WERI-Rb-1 (cell line): ENCODE measurements around the gene MROH2B.

Experiments
- DNase-seq: peaks from one replicate; pipeline ENCODE4 v3.0.0-alpha.2; 2020
- H3K27ac ChIP-seq: fragments of 250-450 bp; sonication (Bioruptor Pico); 2 replicates; pipeline ENCODE4 v1.5.1; 2020; ENCODE audit warnings: mild to moderate bottlenecking, moderate library complexity
- H3K27me3 ChIP-seq: fragments of 250-450 bp; sonication (Bioruptor Pico); 2 replicates; pipeline ENCODE4 v1.5.1; 2021; ENCODE audit warnings: mild to moderate bottlenecking, low read depth, moderate library complexity; ENCODE audit not compliant: insufficient read depth, severe bottlenecking
- H3K36me3 ChIP-seq: fragments of 250-450 bp; sonication (Bioruptor Pico); 2 replicates; pipeline ENCODE4 v1.5.1; 2020; ENCODE audit warnings: mild to moderate bottlenecking, moderate library complexity
- H3K4me3 ChIP-seq: 2 replicates; pipeline ENCODE4 v1.5.1; 2011; ENCODE audit warnings: low read depth, mild to moderate bottlenecking, control low read depth, low read length
- H3K9me3 ChIP-seq: fragments of 250-450 bp; sonication (Bioruptor Pico); 2 replicates; pipeline ENCODE4 v1.5.1; 2021; ENCODE audit warnings: mild to moderate bottlenecking, moderate library complexity; ENCODE audit not compliant: severe bottlenecking
- CTCF ChIP-seq: IDR thresholded peaks from 2 replicates; pipeline ENCODE4 v1.5.1; 2011; ENCODE audit warnings: low read depth, mild to moderate bottlenecking, control low read depth, inconsistent platforms, low read length

Gene MROH2B

GRCh38 chr5:41083306-41083705, 12.2 kb upstream of the MROH2B start:
- Histone ChIP-seq H3K9me3 (peaks cover 3% of the 10 kb centered on the region), H3K36me3 (no peaks in the 10 kb centered on the region), H3K27ac (no peak overlapping the region), H3K4me3 (no peak overlapping the region), H3K27me3 (no peaks in the 10 kb centered on the region)
- no peak for TF ChIP-seq CTCF
- no peak for DNase-seq

- no peaks in the 10 kb centered on the region for H3K36me3 ChIP-seq
- no peak overlapping the region for H3K27ac ChIP-seq
- H3K27me3 ChIP-seq = no peaks in the 10 kb centered on the region
- H3K4me3 ChIP-seq = no peak overlapping the region
- no peaks in the 10 kb centered on the region for H3K9me3 ChIP-seq
- TF ChIP-seq CTCF = no peak
- DNase-seq = no peak
These were observed 833 bp upstream of the MROH2B start for GRCh38 chr5:41071975-41072374.

- H3K27me3 ChIP-seq = no peaks in the 10 kb centered on the region
- no peak for DNase-seq
- no peak overlapping the region for H3K27ac ChIP-seq
- no peaks in the 10 kb centered on the region for H3K9me3 ChIP-seq
- no peak overlapping the region for H3K4me3 ChIP-seq
- TF ChIP-seq CTCF = no peak
- no peaks in the 10 kb centered on the region for H3K36me3 ChIP-seq
These were observed 3.2 kb downstream of the MROH2B start for GRCh38 chr5:41067714-41068568.

GRCh38 chr5:41065691-41066335, 5.3 kb downstream of the MROH2B start:
- Histone ChIP-seq H3K27ac (no peak overlapping the region), H3K9me3 (no peaks in the 10 kb centered on the region), H3K4me3 (no peak overlapping the region), H3K27me3 (no peaks in the 10 kb centered on the region), H3K36me3 (no peaks in the 10 kb centered on the region)
- no peak for DNase-seq
- no peak for TF ChIP-seq CTCF

- Histone ChIP-seq H3K27ac (no peak overlapping the region), H3K36me3 (no peaks in the 10 kb centered on the region), H3K4me3 (no peak overlapping the region), H3K9me3 (no peaks in the 10 kb centered on the region), H3K27me3 (no peaks in the 10 kb centered on the region)
- no peak for TF ChIP-seq CTCF
- no peak for DNase-seq
These were observed 13.2 kb downstream of the MROH2B start for GRCh38 chr5:41057940-41058339.

GRCh38 chr5:41057231-41057630, 13.9 kb downstream of the MROH2B start:
- no peak overlapping the region for H3K4me3 ChIP-seq
- no peak for TF ChIP-seq CTCF
- H3K9me3 ChIP-seq = no peaks in the 10 kb centered on the region
- no peak overlapping the region for H3K27ac ChIP-seq
- H3K36me3 ChIP-seq = no peaks in the 10 kb centered on the region
- DNase-seq = no peak
- no peaks in the 10 kb centered on the region for H3K27me3 ChIP-seq
